AG09319 (cell line): ENCODE data around the gene EFHD1.
"Not testable (repeated sequence)": the region's sequence is repeated elsewhere in the genome, so short reads cannot be mapped to it uniquely, and the experiment has no call there.

Experiments
- DNase-seq: peaks from one replicate; pipeline ENCODE4 v3.0.0-alpha.2; 2010; ENCODE audit warnings: low read depth; ENCODE audit errors: extremely low read depth
- CTCF ChIP-seq: IDR thresholded peaks from 2 replicates; pipeline ENCODE4 v1.5.1; 2011; ENCODE audit warnings: low read depth, mild to moderate bottlenecking, inconsistent platforms, low read length, moderate library complexity

Gene EFHD1

GRCh38 chr2:232714969-232715368 is 81.6 kb downstream of the EFHD1 start:
- no peak for TF ChIP-seq CTCF
- no peak for DNase-seq

GRCh38 chr2:232720056-232720455 is 86.7 kb downstream of the EFHD1 start:
- not testable (repeated sequence) for DNase-seq

- no peak for DNase-seq
- TF ChIP-seq CTCF: no peak
Observed at GRCh38 chr2:232721261-232721660, 87.9 kb downstream of the EFHD1 start.

GRCh38 chr2:232721882-232722281 is 88.5 kb downstream of the EFHD1 start:
- no peak for DNase-seq
- no peak for TF ChIP-seq CTCF

- no peak for TF ChIP-seq CTCF
- DNase-seq: no peak
Observed at GRCh38 chr2:232723027-232723426, 89.6 kb downstream of the EFHD1 start.

GRCh38 chr2:232728785-232729184 is 95.4 kb downstream of the EFHD1 start:
- no peak for TF ChIP-seq CTCF

GRCh38 chr2:232731470-232731869 is 98.1 kb downstream of the EFHD1 start:
- TF ChIP-seq CTCF: no peak

More at GRCh38 chr2:232728785-232729184, 95.4 kb downstream of the EFHD1 start:
- DNase-seq: no peak

More at GRCh38 chr2:232731470-232731869, 98.1 kb downstream of the EFHD1 start:
- peak; percentile 11 for DNase-seq
